Measurements from ENCODE around the gene CAVIN2.

The CAVIN2 gene

DNA sequence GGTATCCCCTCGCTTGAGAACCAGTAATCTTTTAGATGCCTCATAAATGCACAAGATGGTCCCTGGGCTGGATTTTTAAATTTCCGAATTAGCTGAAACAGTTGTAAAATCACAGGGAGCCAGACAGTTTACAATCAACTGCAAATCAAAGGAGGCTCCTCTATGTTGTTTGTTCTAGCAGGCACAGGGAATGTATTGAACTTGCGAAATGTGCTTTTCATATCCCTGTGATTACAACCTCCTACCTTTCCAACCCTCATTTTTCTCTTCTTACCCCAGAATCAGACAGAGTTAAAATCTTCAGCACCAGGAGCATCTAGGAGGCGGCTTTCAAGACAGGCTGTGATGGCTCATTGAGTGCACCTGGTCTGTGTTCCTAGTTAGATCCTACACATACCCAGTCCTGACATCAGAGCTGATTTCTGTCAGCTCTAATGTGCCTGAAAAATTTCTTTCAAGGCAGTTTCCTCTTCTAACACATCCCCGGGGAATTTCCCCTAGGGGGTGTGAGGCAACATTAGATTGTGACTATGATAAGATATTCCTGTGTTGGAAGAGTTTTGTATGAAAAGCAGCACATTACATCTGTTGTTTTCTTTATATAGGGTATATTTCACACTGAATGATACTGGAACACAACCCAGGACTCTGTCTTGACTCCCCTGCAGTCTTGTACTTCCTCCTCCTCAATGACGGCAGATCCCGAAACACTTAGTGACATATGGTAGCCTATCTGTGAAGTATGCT, 17.9 kb upstream of the CAVIN2 start:
- no peak for DNase-seq (ENCODE audit: low spot score)

DNA sequence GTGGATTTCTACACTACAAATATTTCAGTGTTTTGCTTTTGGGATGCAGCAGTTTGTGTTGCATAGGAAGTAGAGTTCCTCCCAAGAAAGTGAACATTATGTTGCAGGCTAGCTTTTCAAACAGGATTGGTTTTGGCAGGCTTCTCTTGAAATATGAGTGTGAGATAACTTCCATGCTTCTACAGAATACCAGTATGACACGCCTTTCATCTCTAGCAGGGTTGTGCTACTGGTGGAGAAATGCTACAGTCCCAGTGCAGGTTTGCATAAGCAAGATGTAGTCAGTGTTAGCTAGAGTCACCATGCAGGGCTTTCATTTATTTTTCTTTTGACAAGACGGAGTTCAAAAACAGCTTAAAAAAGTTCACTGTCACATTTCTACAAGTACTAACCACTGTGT, 17.1 kb upstream of the CAVIN2 start:
- DNase-seq (ENCODE audit: low spot score), result no peak

DNA sequence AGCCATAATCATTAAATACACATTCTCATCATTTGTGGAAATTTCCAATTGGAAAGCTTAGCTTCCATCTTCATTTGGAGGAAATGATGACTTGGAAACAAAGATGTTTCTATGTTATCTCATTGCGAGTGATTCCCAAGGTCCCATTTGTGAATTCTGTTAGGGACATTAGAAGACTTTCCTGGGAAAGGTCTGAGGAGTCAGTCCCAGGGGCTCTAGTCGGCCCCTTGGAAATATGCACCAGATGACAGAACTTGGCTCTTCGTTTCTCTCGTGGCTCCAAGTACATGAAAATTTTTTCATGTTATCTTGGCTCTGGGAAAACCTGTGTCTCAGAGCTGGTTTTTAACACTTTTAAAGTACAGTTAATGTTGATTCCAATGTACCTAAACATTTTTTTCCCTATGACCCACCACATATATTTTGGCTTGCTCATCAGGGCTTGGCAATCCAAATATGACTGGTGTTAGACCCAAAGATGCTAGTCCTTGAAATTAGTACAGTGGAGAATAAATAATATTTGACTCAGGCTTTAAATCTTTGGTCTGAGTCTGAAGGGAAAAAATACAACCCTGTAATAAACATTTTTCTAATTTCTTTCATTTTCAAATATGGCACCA, 15.4 kb upstream of the CAVIN2 start:
- DNase-seq (ENCODE audit: low spot score), result no peak

DNA sequence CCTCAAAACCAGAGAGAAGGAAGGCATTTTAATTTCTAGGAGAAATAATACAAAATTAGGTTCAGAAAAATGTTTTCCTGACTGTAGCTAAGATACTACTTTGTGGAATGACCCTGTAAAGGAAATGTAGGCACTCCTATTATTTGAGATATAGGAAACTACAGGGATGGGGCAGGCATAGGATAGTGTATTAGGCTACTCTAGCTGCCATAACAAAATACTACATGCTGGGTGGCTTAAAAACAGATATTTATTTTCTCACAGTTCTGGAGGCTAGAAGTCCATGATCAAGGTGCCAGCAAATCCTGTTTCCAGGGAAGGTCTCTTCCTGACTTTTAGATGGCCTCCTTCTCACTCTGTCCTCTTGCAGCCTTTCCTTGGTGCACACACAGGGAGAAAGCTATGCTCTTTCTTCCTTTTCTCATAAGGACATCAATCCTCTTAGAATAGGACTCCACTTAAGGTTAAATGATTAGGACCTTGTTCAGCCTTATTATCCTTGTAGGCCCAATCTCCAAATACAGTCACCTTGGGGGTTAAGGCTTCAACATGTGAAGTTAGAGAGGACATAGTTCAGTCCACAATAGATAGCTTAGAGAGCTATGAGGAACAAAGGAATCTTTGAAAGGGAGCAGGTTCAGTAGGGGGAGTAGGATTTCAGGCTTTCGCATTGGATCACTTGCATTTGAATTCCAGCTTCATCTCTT, 14.0 kb upstream of the CAVIN2 start:
- DNase-seq (ENCODE audit: low spot score), result no peak

DNA sequence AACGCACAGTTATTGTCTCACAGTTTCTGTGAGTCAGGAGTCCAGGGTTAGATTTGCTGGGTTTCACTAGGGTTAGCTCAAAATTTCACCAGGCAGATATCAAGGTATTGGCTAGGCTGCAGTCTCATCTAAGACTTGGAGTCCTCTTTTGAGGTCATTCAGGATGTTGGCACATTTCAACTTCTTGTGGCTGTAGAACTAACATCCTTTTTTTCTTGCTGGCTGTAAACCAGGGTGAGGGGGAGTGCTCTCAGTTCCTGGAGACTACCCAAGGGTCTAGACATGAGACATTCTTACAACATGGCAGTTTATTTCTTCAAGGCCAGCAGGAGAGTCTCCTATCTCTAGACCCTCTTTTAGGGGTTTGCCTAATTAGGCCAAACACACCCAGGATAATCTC, 12.8 kb upstream of the CAVIN2 start:
- DNase-seq (ENCODE audit: low spot score), result no peak

DNA sequence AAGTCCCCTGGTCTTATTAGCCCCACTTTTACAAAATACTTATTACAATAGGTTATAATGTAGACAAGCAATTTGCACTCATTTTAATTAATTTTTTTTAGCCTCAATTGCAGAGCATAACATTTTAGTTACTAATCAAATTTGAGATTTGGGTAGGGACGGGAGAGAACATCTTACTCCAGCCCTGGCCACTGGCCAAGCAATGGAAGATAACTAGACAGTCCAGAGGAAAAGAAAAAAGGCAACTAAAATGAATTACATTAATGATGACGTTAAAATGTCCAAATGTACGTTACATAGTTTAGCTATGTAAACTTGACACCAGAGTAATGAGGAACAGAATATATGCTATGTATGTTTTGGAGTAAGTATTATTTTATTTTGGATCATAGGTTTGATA, 11.0 kb upstream of the CAVIN2 start:
- DNase-seq (ENCODE audit: low spot score), result no peak

DNA sequence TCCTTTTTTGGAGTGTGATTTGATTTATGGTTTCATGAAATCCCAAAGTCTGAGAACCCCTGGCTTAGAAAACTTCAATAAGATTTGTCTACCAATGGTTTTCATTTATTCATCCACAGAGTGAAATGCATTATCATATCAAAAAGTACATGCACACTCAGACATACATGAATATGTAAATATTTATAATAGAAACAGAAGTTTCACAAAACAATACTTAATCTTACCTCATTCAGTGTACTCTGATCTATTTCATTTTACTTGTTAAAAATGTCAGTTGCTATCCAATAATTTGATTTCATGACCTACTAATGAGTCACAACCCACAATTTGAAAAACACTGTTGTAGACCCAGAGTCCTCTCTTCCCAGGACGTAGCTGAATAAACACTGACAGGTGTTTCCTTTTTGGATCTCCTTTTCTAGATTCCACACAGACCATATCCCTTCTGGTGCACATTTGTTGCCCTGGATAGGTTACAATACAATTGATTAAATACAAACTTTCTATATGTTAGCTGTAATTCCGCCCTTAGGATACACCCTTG, 10.4 kb upstream of the CAVIN2 start:
- no peak for DNase-seq (ENCODE audit: low spot score)

DNA sequence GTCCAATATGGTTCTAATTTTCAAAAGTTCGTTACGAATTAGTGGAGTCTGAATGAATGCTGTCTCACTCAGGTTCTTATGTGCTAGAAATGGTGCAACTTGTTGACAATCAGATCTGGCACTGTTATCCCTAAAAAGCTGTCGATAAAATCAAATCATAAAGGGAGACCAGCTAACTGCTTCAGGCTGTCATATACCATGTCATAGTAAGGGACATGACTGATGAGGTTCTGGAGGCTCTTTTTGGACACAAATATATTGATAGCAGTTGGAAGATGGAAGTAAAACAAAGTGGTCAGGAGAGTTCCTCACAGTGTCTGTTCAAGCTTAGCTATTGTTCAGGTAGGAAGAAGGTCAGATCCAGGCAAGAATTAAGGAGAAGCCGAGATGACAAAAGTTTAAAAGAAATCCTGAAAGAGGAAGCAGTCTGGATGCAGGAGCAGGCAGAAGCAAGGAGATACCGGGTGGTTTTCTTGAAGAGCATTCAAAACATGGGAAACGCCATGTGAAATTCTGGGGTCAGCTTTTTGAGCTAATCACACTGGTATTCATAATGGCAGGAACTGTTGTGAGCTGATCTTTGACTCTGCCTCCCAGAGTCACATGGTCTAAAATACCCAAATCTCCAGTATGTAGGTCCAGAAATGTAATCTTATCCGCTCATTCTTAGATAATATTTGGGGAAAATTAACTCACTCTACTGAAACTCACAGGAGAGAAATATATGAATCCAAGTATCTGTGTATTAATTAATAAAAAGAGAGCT, 9.4 kb upstream of the CAVIN2 start:
- no peak for DNase-seq (ENCODE audit: low spot score)

DNA sequence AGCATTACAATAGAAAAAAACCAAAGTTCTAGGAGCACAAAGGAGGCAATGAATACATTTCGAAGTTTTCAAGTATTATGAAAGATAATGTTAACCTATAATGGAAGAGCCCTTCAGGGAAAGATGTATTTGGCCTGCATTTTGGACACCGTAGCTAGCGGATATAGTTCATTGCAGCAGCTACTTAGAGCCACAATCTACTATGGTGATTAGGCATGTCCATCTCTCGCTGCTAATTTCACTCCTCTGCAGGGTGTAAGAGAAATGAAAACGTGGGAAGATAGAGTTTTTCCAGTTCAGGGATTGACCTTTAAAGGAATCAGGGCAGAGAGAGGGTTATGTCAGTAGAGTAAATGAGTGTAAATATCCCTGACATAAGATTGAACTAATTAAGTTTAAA, 8.5 kb upstream of the CAVIN2 start:
- no peak for DNase-seq (ENCODE audit: low spot score)

DNA sequence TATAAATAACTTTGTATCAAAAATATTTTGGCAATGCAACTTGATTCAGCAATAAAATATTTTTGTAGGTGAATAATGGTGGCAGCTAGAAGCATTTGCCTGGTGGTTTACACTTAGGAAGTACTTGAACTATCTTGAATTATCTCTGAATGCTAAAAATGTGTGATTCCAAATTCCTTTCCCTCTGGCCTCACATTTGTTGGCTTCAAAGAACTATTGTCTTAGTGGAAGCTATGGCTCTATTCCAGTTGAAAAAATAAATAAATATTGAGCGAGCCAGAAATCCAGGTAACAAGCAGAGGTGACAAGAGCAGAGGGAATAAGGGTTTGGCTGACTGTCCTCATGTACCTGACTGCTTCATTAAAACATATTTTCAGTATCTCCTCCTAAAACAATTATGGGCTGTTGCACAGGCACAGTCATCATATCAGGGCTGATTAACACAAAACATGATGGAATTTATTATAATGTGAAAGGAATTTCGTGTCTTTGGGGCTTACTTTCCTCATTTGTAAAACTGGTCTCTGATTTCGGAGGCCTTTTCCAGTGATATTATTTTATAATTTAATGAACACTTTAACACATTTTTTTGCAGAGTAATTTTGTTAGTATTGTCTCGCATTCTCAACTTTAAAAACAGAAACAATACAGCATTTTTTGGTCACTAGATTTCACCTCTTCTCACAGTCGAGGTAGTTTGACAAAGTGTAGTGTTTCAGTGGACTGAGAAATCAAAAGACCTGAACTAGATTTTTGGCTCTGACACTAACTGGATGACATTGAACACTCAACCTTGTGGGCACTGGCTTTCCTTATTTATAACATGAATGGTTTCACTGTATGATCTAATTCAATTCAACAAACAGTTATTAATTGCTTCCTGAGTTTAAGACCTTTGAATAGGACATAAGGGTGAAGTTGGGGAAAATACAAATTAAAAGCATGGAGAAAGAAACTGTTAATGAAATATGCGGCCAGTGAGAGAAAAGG, 7.8 kb upstream of the CAVIN2 start:
- DNase-seq (ENCODE audit: low spot score), result no peak

DNA sequence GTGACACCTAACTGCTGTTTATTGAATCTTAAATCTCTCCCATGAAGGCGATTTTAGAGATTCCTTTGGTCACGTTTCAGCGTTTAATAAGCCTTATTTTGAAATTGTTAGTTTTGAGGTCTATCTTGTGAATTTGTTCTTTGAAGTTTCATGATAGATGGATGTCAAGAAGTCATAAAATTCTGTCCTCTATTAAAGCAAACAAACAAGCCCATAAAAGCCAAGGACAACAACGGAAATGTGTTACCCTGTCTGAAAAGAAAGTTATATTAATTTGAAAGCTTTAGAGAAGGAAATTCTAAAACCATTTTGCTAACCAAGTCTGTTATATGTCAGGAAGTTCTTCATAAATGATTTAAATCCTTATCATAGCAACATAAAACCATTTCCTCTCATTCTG, 7.0 kb upstream of the CAVIN2 start:
- no peak for DNase-seq (ENCODE audit: low spot score)

DNA sequence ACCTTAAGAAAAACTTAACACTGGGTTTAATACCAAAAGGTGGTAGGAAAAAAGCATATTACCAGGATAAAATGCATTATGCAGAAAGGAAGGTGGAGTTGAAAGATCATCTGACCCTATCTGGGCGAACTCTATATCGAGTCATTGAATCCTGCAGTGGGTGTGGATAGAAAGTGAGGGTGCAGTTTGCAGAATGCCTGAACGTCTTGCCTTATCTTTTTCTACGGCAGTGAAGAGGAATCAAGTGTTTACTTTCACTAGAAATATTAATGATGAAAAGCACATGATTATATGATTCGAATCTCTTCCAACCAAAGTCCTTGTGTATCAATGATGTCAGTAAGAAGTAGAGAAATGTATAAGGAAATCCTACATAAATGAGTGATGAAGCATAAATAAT, 4.3 kb upstream of the CAVIN2 start:
- DNase-seq (ENCODE audit: low spot score), result no peak

DNA sequence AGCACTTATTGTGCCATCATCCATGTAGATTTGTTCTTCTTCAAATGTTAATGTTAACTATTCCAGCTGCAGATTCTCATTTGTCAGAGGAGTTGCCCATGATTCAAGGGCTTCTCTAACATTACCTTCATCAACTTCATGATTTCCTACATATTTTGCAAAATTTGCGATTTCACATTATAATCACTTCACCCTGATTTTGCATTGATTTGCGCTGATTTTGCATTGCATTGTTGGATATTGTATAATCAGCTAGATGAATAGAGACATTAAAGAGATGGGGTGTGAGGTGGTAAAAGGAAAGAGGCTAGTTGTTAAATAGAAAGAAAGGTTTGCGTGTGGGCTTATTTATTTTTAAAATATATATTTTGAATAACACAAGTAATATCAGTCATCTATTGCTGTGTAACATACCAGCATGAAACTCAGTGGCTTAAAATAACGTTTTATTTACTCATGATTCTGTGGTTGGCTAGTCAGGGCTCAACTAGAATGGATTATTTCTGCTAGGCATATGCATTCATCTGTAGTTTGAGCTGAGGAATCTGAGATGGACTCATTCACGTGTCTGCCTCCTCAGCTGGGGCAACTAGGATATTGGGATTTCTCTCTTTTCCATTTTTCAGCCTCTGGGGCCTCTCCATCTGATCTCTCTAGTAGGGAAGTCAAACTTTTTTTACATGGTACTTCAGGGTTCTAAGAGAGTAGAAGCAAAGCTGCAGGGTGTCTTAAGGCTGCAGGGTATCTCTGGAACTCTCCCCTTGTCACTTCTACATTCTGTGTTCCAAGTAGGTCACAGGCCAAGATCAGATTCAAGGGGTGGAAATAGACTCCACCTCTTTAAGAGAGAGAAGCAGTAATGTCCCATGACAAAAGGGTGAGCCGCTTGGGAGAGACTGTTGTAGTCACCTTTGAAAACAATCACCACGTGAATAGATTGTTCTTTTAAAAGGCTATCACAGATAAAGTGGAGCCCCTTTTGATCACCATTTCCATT, 2.2 kb upstream of the CAVIN2 start:
- no peak for DNase-seq (ENCODE audit: low spot score)

DNA sequence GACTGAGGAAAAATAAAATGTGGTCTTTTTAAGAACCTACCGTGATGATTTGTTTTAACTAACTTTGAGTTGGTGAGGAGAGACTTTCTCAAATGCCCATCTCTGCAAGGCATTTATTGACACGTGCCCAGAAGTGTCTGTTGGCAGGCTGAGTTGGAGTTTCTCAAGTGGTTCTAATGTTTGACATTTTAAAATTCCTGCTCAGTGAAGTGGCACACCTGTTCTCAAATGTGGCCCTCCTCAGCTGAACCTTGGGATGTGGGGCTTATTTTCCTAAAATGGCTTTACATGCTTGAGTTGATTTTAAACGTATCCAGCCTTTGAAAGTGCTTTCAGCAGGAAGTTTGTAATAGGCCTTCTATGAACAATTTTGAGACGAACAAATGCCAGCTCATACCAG, 876 bp upstream of the CAVIN2 start:
- no peak for DNase-seq (ENCODE audit: low spot score)

DNA sequence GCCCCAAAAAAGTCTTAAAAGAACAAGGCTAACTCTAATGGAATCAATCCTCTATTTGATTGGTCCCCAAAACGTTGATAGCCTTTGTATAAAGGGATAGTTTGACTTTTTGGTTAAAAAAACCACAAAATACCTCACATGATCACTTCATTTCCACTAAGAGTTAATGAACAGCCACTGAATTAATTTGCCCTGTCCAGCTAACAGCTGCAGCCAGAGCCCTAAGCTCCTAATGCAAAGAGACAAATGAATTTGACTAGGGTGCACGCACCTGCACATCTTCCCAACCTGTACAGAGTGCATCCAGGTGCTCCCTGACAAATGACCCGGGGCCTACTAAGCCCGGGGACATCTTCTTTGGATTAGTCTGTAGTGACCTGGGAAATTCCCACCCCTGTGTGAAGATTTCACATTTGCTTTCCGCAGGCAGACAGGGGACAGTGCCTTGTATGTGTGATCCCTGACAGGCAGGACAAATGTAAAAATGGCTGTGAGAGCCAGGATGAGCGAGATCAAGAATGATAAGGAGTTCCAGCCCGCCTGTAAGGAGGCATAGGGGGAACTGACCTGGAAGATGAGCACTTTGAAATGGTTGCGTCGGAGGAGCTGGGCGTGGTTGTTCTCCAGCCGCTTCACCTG, 893 bp downstream of the CAVIN2 start:
- DNase-seq (ENCODE audit: low spot score), result no peak

DNA sequence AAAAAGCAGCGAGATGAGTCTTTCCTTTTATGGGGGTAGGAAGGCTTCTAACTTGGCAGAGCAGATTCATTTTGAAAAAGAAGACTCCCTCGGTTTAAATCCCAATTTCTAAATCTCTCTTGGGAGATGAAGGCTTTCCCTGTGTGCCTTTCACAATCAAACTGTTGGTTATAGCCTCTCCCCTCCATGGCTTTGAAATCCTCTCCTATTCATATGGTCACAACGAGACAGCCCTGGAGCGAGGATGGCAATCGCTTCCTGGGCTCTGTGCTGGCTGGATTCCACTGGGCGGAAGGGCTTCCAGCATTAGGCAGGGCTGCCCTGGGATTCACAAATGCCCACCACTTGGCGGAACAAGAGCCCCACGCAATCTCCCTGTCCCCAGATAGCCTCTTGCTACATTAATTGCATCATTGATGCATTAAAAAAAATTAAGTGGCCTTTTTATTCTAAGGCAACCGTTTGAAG, 1.6 kb downstream of the CAVIN2 start:
- DNase-seq (ENCODE audit: low spot score), result no peak

DNA sequence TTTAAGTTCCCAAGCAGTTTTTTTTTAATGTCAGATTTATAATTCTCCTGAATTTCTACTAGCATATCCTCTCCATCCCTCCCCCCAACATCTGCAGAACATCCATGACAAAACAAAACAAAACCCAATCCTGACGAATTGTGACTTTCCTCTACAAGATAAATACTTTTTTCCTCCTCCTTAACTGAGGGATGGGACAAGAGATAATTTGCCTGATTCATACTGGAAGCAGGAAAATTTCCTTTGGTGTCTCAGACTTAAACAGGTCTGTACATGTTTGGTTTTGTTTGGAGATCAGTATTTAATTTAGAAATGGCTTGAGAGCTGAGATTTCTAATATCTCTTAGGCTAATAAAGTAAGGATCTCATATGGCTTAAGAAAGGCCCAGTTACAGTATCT, 2.2 kb downstream of the CAVIN2 start:
- DNase-seq (ENCODE audit: low spot score), result no peak

DNA sequence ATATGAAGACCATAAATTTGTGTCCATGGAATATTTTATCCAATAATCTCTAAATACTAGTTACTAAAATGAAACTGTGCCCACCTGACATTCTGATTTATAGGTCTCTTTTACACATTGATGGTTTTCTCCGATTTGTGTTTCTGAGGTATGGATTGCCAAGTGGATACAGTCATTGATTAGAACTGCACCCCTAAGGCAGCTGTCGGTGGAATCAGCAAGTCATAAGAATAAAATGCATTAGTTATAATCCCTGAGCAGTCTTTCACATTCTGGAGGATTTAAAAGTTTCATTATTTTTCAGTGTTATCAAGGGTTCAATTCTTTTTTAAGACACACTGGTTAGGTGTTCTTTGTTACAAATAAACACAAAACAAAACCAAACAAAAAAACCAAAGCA, 6.0 kb downstream of the CAVIN2 start:
- DNase-seq (ENCODE audit: low spot score), result no peak
